IMR-90 (cell line): ENCODE results near the gene CLK4. TPM values are rescaled to one million over a fixed set of nuclear protein-coding genes. Genes with fewer than 3 reads are reported as not detected.

Source experiments
- ATAC-seq: fragments of 200-7000 bp; cut with Tn5 transposase; 2 replicates; pipeline ENCODE4 v1.9.1; 2020; ENCODE audit warnings: low read depth, mild to moderate bottlenecking, moderate library complexity
- BruUV-seq: library from RNA; stranded (reverse); fragments of 400-500 nt; replicated peaks from 2 replicates; lab custom pipeline; 2021; lab: Mats Ljungman, UMichigan
- CTCF ChIA-PET: fragments of 300-600 bp; formaldehyde crosslinking; extraction: SDS; loops from one replicate; lab custom pipeline; 2021; ENCODE audit warnings: antibody characterized with exemption; lab: Yijun Ruan, JAX
- POLR2A ChIA-PET: fragments of 300-600 bp; sonication (Branson Sonifier 250); formaldehyde crosslinking; loops from one replicate; lab custom pipeline; 2022; ENCODE audit warnings: antibody characterized with exemption; ENCODE audit not compliant: unreplicated experiment; lab: Charles Lee
- DNase-seq: peaks from one replicate; pipeline ENCODE4 v3.0.0; 2013
- H2AFZ ChIP-seq: replicated peaks from 2 replicates; pipeline ENCODE3; 2013; ENCODE audit warnings: low read length, mild to moderate bottlenecking; ENCODE audit not compliant: poor library complexity
- H2AK5ac ChIP-seq: 2 replicates; pipeline ENCODE4 v1.6.1; 2013; ENCODE audit warnings: low read depth, low read length, inconsistent platforms
- H2AK9ac ChIP-seq: replicated peaks from 2 replicates; pipeline ENCODE3; 2013; ENCODE audit warnings: mild to moderate bottlenecking, low read depth, low read length, moderate library complexity; ENCODE audit not compliant: poor library complexity
- H2BK120ac ChIP-seq: 2 replicates; pipeline ENCODE4 v1.6.1; 2013; ENCODE audit warnings: low read depth, low read length, inconsistent platforms
- H2BK15ac ChIP-seq: 3 replicates; pipeline ENCODE4 v1.6.1; 2013; ENCODE audit warnings: low read depth, low read length, inconsistent platforms
- H2BK20ac ChIP-seq: 2 replicates; pipeline ENCODE4 v1.6.1; 2013; ENCODE audit warnings: low read depth, mild to moderate bottlenecking, inconsistent platforms, low read length, moderate library complexity
- H2BK5ac ChIP-seq: 2 replicates; pipeline ENCODE4 v1.6.1; 2013; ENCODE audit warnings: mild to moderate bottlenecking, low read depth, low read length, inconsistent platforms; ENCODE audit not compliant: poor library complexity, severe bottlenecking
- H3K14ac ChIP-seq: replicated peaks from 2 replicates; pipeline ENCODE4 v1.6.1; 2013; ENCODE audit warnings: low read depth, low read length, inconsistent platforms
- H3K18ac ChIP-seq: 2 replicates; pipeline ENCODE4 v1.6.1; 2013; ENCODE audit warnings: low read depth, low read length, control low read depth
- H3K23ac ChIP-seq: 2 replicates; pipeline ENCODE4 v1.6.1; 2013; ENCODE audit warnings: low read depth, low read length, inconsistent platforms
- H3K27ac ChIP-seq: 2 replicates; pipeline ENCODE4 v1.5.1; 2013; ENCODE audit warnings: mild to moderate bottlenecking, control low read depth, low read length; ENCODE audit not compliant: insufficient read depth
- H3K27me3 ChIP-seq: 2 replicates; pipeline ENCODE4 v1.6.1; 2013; ENCODE audit warnings: low read length; ENCODE audit not compliant: control insufficient read depth, insufficient read depth
- H3K36me3 ChIP-seq: 2 replicates; pipeline ENCODE4 v1.6.1; 2013; ENCODE audit warnings: low read length, mixed read lengths; ENCODE audit not compliant: control insufficient read depth, insufficient read depth
- H3K4ac ChIP-seq: 2 replicates; pipeline ENCODE4 v1.6.1; 2013; ENCODE audit warnings: low read depth, low read length, inconsistent platforms
- H3K4me1 ChIP-seq: 2 replicates; pipeline ENCODE4 v1.6.1; 2013; ENCODE audit warnings: low read length, mixed read lengths; ENCODE audit not compliant: control insufficient read depth, insufficient read depth
- H3K4me2 ChIP-seq: 2 replicates; pipeline ENCODE4 v1.6.1; 2013; ENCODE audit warnings: low read depth, mild to moderate bottlenecking, control low read depth, low read length, moderate library complexity
- H3K4me3 ChIP-seq: 2 replicates; pipeline ENCODE4 v1.5.1; 2013; ENCODE audit warnings: low read depth, mild to moderate bottlenecking, control low read depth, low read length, moderate library complexity; ENCODE audit not compliant: insufficient read depth
- H3K56ac ChIP-seq: 2 replicates; pipeline ENCODE4 v1.6.1; 2013; ENCODE audit warnings: low read length, inconsistent platforms; ENCODE audit not compliant: insufficient read depth; ENCODE audit errors: extremely low read depth
- H3K79me1 ChIP-seq, 2 experiments: 2 replicates each; pipeline ENCODE4 v1.6.1; 2013; ENCODE audit warnings: low read length in 2 of 2, inconsistent platforms in 1 of 2, low read depth in 1 of 2
- H3K9ac ChIP-seq: 2 replicates; pipeline ENCODE4 v1.6.1; 2013; ENCODE audit warnings: low read depth, low read length, control low read depth
- H3K9me1 ChIP-seq: 2 replicates; pipeline ENCODE4 v1.6.1; 2013; ENCODE audit warnings: low read length, inconsistent platforms; ENCODE audit not compliant: insufficient read depth
- H3K9me3 ChIP-seq: 2 replicates; pipeline ENCODE4 v1.6.1; 2013; ENCODE audit warnings: low read length; ENCODE audit not compliant: control insufficient read depth, insufficient read depth
- H4K20me1 ChIP-seq: 2 replicates; pipeline ENCODE4 v1.6.1; 2013; ENCODE audit warnings: low read length, inconsistent platforms; ENCODE audit not compliant: insufficient read depth
- H4K5ac ChIP-seq: 2 replicates; pipeline ENCODE4 v1.6.1; 2013; ENCODE audit warnings: mild to moderate bottlenecking, low read depth, low read length, control low read depth
- H4K8ac ChIP-seq, 2 experiments: 2 replicates each; pipeline ENCODE4 v1.6.1; 2013; ENCODE audit warnings: low read depth in 2 of 2, low read length in 2 of 2, control low read depth in 1 of 2, inconsistent platforms in 1 of 2
- H4K91ac ChIP-seq: 2 replicates; pipeline ENCODE4 v1.6.1; 2013; ENCODE audit warnings: low read depth, low read length, inconsistent platforms; ENCODE audit not compliant: insufficient read depth
- BHLHE40 ChIP-seq: fragments of 150-350 bp; IDR thresholded peaks from 2 replicates; pipeline ENCODE4 v1.6.1; 2016; ENCODE audit warnings: mild to moderate bottlenecking, low read depth, low read length
- CEBPB ChIP-seq: IDR thresholded peaks from 2 replicates; pipeline ENCODE4 v1.6.1; 2012; ENCODE audit warnings: low read depth, low read length, improper control_type of control experiment
- CHD1 ChIP-seq: IDR thresholded peaks from 2 replicates; pipeline ENCODE4 v1.6.1; 2012; ENCODE audit warnings: low read depth, low read length, improper control_type of control experiment
- FOS ChIP-seq: fragments of 150-350 bp; IDR thresholded peaks from 2 replicates; pipeline ENCODE4 v1.6.1; 2016; ENCODE audit warnings: low read depth, low read length
- MAFK ChIP-seq: IDR thresholded peaks from 2 replicates; pipeline ENCODE4 v1.6.1; 2012; ENCODE audit warnings: low read depth, low read length, improper control_type of control experiment
- MAZ ChIP-seq: IDR thresholded peaks from 2 replicates; pipeline ENCODE4 v1.6.1; 2012; ENCODE audit warnings: low read depth, mild to moderate bottlenecking, low read length, improper control_type of control experiment, moderate library complexity, borderline replicate concordance
- MXI1 ChIP-seq: IDR thresholded peaks from 2 replicates; pipeline ENCODE4 v1.6.1; 2012; ENCODE audit warnings: low read depth, mild to moderate bottlenecking, low read length, moderate library complexity, borderline replicate concordance
- POLR2A ChIP-seq: IDR thresholded peaks from 2 replicates; pipeline ENCODE4 v1.6.1; 2012; ENCODE audit warnings: mild to moderate bottlenecking, low read depth, low read length
- RAD21 ChIP-seq: IDR thresholded peaks from 2 replicates; pipeline ENCODE4 v1.6.1; 2012; ENCODE audit warnings: low read length, improper control_type of control experiment
- RCOR1 ChIP-seq: IDR thresholded peaks from 2 replicates; pipeline ENCODE4 v1.6.1; 2012; ENCODE audit warnings: mild to moderate bottlenecking, low read length, improper control_type of control experiment; ENCODE audit not compliant: insufficient replicate concordance
- RFX5 ChIP-seq: IDR thresholded peaks from 2 replicates; pipeline ENCODE4 v1.8.0; 2012; ENCODE audit warnings: low read depth, mild to moderate bottlenecking, low read length, moderate library complexity
- SMC3 ChIP-seq: fragments of 150-350 bp; IDR thresholded peaks from 2 replicates; pipeline ENCODE4 v1.6.1; 2016; ENCODE audit warnings: low read depth, mild to moderate bottlenecking, antibody characterized with exemption, low read length, moderate library complexity
- WGBS, 2 experiments: methylation state at CpG; one replicate each; pipeline versions ENCODE4 v1.1.5 to v1.1.7; 2013; ENCODE audit warnings: missing lambda C conversion rate in 2 of 2; ENCODE audit not compliant: insufficient read length in 1 of 2; ENCODE audit errors: extremely low coverage in 2 of 2; 5-methylcytosine and 5-hydroxymethylcytosine counted together
- dilution Hi-C: fragments of 300-500 bp; cut with HindIII; formaldehyde crosslinking; loops from one replicate; pipeline ENCODE4 v1.14.3; 2018; ENCODE audit warnings: low sequenced_read_pairs; ENCODE audit not compliant: unreplicated experiment
- in situ Hi-C: fragments of 300-500 bp; cut with MboI; formaldehyde crosslinking; loops from 3 replicates; pipeline ENCODE4 v1.14.3; 2019; ENCODE audit warnings: low sequenced_read_pairs, inconsistent platforms, mixed read lengths
- intact Hi-C: fragments of 100-400 bp; cut with micrococcal nuclease; formaldehyde crosslinking; loops from 2 replicates; pipeline ENCODE4 v1.10.0; 2022
- polyA plus RNA-seq, 3 experiments: library from polyadenylated mRNA; depleted of rRNA; stranded (reverse); fragments of >200 nt; gene quantifications; 2 replicates each; pipeline ENCODE4 v1.2.3, GENCODE V29; 2012; ENCODE audit warnings: low replicate concordance in 1 of 3
- total RNA-seq: library from RNA; depleted of rRNA; stranded (reverse); fragments of >200 nt; gene quantifications from 2 replicates; pipeline ENCODE4 v1.2.3, GENCODE V29; 2012
- TF ChIP-seq, protein P1 (sequence below): fragments of 150-350 bp; IDR thresholded peaks from 2 replicates; pipeline ENCODE4 v1.6.1; 2017; ENCODE audit warnings: mild to moderate bottlenecking, antibody characterized with exemption, low read length, low read depth
- TF ChIP-seq, protein P2 (sequence below): fragments of 150-350 bp; IDR thresholded peaks from 2 replicates; pipeline ENCODE4 v1.6.1; 2016; ENCODE audit warnings: low read depth, mild to moderate bottlenecking, low read length, moderate library complexity, borderline replicate concordance
- TF ChIP-seq, protein P3 (sequence below): conservative IDR thresholded peaks from 2 replicates; pipeline ENCODE4 v1.5.1; 2012; ENCODE audit warnings: mild to moderate bottlenecking, low read depth, low read length, improper control_type of control experiment

Gene CLK4
- total and polyA plus RNA-seq, 2 of the 4 experiments (the other 2 are of a cell fraction), result 8.2 to 11.9 TPM

DNA sequence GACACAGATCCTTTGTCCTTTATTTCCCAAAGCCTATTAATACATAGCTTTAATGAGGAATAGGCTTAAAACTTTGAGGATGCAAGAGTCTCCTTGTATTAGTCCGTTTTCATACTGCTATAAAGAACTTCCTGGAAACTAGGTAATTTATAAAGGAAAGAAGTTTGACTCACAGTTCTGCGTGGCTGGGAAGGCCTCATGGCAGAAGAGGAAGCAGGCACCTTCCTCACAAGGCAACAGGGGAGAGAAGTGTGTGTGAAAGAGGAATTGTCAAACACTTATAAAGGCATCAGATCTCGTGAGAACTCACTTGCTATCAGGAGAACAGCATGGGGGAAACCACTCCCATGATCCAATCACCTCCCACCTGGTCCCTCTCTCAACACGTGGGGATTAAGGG is 5.4 kb upstream of the CLK4 start:
- Histone ChIP-seq H3K9me3 (no peaks in the 10 kb centered on the region), H3K4me3 (no peak overlapping the region), H2BK15ac (no peak overlapping the region), H4K20me1 (no peaks in the 10 kb centered on the region), H2AK5ac (no peak overlapping the region), H3K27me3 (no peaks in the 10 kb centered on the region; the same call in none of the 2 replicates), H3K4ac (no peak overlapping the region), H2AFZ (no peak overlapping the region), H3K27ac (no peak overlapping the region), H4K8ac (no peak overlapping the region), H2BK20ac (no peak overlapping the region), H3K23ac (no peak overlapping the region), H3K4me2 (no peak overlapping the region), H3K9ac (no peak overlapping the region), H3K9me1 (no peaks in the 10 kb centered on the region), H3K56ac (no peak overlapping the region), H2BK120ac (no peak overlapping the region), H3K14ac (no peak overlapping the region), H4K5ac (no peak overlapping the region), H3K36me3 (no peaks in the 10 kb centered on the region), H3K79me1 (no peaks in the 10 kb centered on the region), H3K18ac (no peak overlapping the region), H3K4me1 (no peaks in the 10 kb centered on the region), H4K91ac (no peak overlapping the region), H2BK5ac (no peak overlapping the region), H2AK9ac (no peak overlapping the region)
- dilution Hi-C loops, result no loop called here
- ATAC-seq (no peak), DNase-seq (no peak)
- intact Hi-C loops, result no loop called here
- TF ChIP-seq BHLHE40 (no peak), RFX5 (no peak), CHD1 (no peak), RCOR1 (no peak), POLR2A (no peak), MXI1 (no peak), MAZ (no peak), RAD21 (no peak), CEBPB (no peak), SMC3 (no peak), FOS (no peak), MAFK (no peak)
- TF ChIP-seq, protein P1, sequence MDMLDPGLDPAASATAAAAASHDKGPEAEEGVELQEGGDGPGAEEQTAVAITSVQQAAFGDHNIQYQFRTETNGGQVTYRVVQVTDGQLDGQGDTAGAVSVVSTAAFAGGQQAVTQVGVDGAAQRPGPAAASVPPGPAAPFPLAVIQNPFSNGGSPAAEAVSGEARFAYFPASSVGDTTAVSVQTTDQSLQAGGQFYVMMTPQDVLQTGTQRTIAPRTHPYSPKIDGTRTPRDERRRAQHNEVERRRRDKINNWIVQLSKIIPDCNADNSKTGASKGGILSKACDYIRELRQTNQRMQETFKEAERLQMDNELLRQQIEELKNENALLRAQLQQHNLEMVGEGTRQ, result no peak
- TF ChIP-seq, protein P2, sequence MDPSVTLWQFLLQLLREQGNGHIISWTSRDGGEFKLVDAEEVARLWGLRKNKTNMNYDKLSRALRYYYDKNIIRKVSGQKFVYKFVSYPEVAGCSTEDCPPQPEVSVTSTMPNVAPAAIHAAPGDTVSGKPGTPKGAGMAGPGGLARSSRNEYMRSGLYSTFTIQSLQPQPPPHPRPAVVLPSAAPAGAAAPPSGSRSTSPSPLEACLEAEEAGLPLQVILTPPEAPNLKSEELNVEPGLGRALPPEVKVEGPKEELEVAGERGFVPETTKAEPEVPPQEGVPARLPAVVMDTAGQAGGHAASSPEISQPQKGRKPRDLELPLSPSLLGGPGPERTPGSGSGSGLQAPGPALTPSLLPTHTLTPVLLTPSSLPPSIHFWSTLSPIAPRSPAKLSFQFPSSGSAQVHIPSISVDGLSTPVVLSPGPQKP, result no peak
- TF ChIP-seq, protein P3, sequence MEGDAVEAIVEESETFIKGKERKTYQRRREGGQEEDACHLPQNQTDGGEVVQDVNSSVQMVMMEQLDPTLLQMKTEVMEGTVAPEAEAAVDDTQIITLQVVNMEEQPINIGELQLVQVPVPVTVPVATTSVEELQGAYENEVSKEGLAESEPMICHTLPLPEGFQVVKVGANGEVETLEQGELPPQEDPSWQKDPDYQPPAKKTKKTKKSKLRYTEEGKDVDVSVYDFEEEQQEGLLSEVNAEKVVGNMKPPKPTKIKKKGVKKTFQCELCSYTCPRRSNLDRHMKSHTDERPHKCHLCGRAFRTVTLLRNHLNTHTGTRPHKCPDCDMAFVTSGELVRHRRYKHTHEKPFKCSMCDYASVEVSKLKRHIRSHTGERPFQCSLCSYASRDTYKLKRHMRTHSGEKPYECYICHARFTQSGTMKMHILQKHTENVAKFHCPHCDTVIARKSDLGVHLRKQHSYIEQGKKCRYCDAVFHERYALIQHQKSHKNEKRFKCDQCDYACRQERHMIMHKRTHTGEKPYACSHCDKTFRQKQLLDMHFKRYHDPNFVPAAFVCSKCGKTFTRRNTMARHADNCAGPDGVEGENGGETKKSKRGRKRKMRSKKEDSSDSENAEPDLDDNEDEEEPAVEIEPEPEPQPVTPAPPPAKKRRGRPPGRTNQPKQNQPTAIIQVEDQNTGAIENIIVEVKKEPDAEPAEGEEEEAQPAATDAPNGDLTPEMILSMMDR, result no peak
- ChIA-PET POLR2A (no interaction called here), CTCF (no interaction called here)
- in situ Hi-C loops, result no loop called here
- WGBS, 2 experiments, result no CpG with 5 or more reads among the region's 4 CpGs
- no TSS peak for BruUV-seq
